Activated naive CD8-positive, alpha-beta T cell treated with anti-CD3 and anti-CD28 coated beads, Interleukin-2, amount 10 ng/mL, durations not matched to agents 7 days and 5 days (primary cell): Measurements from ENCODE around the gene C5orf34. TPM values are rescaled to one million over a fixed set of nuclear protein-coding genes. Genes with fewer than 3 reads are reported as not detected.
"Not testable (repeated sequence)": the region's sequence is repeated elsewhere in the genome, so short reads cannot be mapped to it uniquely, and the experiment has no call there.

Source experiments
- ATAC-seq: fragments of 150-1000 bp; cut with Tn5 transposase; one replicate; pipeline ENCODE4 v1.10.0; 2021; ENCODE audit warnings: low read depth, moderate library complexity
- POLR2A ChIA-PET: fragments of 350-600 bp; sonication (Branson Sonifier 250); formaldehyde crosslinking; loops from one replicate; lab custom pipeline; 2021; ENCODE audit warnings: antibody characterized with exemption; lab: Charles Lee
- DNase-seq: peaks from one replicate; pipeline ENCODE4 v3.0.0; 2021
- H3K27ac Mint-ChIP-seq: one replicate; pipeline ENCODE4 v1.8.0; 2022; ENCODE audit warnings: mild to moderate bottlenecking, mixed read lengths
- H3K27me3 Mint-ChIP-seq: one replicate; pipeline ENCODE4 v1.8.0; 2022; ENCODE audit warnings: mild to moderate bottlenecking, moderate library complexity, mixed read lengths
- H3K36me3 Mint-ChIP-seq: one replicate; pipeline ENCODE4 v1.8.0; 2021; ENCODE audit warnings: mild to moderate bottlenecking, mixed read lengths
- H3K4me1 Mint-ChIP-seq: one replicate; pipeline ENCODE4 v1.8.0; 2021; ENCODE audit warnings: mixed read lengths
- H3K4me3 Mint-ChIP-seq: one replicate; pipeline ENCODE4 v1.8.0; 2022; ENCODE audit warnings: mild to moderate bottlenecking, moderate library complexity, mixed read lengths
- H3K9me3 Mint-ChIP-seq: one replicate; pipeline ENCODE4 v1.8.0; 2021; ENCODE audit warnings: mixed read lengths
- total RNA-seq, 2 experiments: library from RNA; stranded (reverse); gene quantifications; one replicate each; pipeline ENCODE4 v1.2.3, GENCODE V29; 2021

The C5orf34 gene
- total RNA-seq, 2 experiments from 2014 or later = 9.3 to 9.8 TPM

GRCh38 chr5:43498581-43498980 is 16.4 kb downstream of the C5orf34 start:
- POLR2A ChIA-PET = interaction anchor here (0.5 to 2.7 kb wide), 2 partner anchors 14 to 303 kb away, joined by 5 to 10 read pairs; partner anchors contain the start of gene TMEM267
- Mint-ChIP-seq H3K27me3 (no peaks in the 10 kb centered on the region), H3K36me3 (peaks cover 23% of the 10 kb centered on the region), H3K27ac (no peak overlapping the region), H3K4me1 (peaks cover 6% of the 10 kb centered on the region), H3K4me3 (no peak overlapping the region), H3K9me3 (no peaks in the 10 kb centered on the region)
- DNase-seq (no peak), ATAC-seq (no peak)

GRCh38 chr5:43497311-43498104 is 17.4 kb downstream of the C5orf34 start:
- H3K36me3 Mint-ChIP-seq = peaks cover 16% of the 10 kb centered on the region
- H3K27me3 Mint-ChIP-seq = no peaks in the 10 kb centered on the region
- H3K4me1 Mint-ChIP-seq = peaks cover 6% of the 10 kb centered on the region
- H3K27ac Mint-ChIP-seq = no peak overlapping the region
- no peak overlapping the region for H3K4me3 Mint-ChIP-seq
- DNase-seq (no peak), ATAC-seq (no peak)
- POLR2A ChIA-PET = interaction anchor here (2.7 kb wide), 1 partner anchor 13 kb away, joined by 10 read pairs; the partner anchor contains the start of gene TMEM267
- no peaks in the 10 kb centered on the region for H3K9me3 Mint-ChIP-seq

GRCh38 chr5:43491326-43491725 is 23.6 kb downstream of the C5orf34 start:
- POLR2A ChIA-PET = interaction anchor here (0.7 kb wide), 1 partner anchor 22 kb away, joined by 4 read pairs; no protein-coding TSS in a partner anchor
- Mint-ChIP-seq H3K27ac (no peak overlapping the region), H3K27me3 (no peaks in the 10 kb centered on the region), H3K36me3 (peaks cover 8% of the 10 kb centered on the region), H3K4me3 (no peak overlapping the region), H3K4me1 (peaks cover 4% of the 10 kb centered on the region), H3K9me3 (no peaks in the 10 kb centered on the region)
- no peak for DNase-seq
- ATAC-seq = no peak

- Mint-ChIP-seq H3K27ac (peak overlapping the region; percentile 100), H3K36me3 (peaks cover 12% of the 10 kb centered on the region), H3K27me3 (no peaks in the 10 kb centered on the region), H3K4me1 (peaks cover 33% of the 10 kb centered on the region), H3K9me3 (no peaks in the 10 kb centered on the region), H3K4me3 (no peak overlapping the region)
- no peak for ATAC-seq
- POLR2A ChIA-PET = interaction anchor here (1.0 to 4.4 kb wide), 5 partner anchors 28 to 535 kb away, joined by 3 to 67 read pairs (median 56); partner anchors contain the start of genes C5orf34, NNT and ZNF131
- no peak for DNase-seq
Measured at GRCh38 chr5:43486353-43486752, 28.6 kb downstream of the C5orf34 start.

- H3K4me1 Mint-ChIP-seq = peaks cover 33% of the 10 kb centered on the region
- no peak for ATAC-seq
Measured at GRCh38 chr5:43485406-43485805, 29.5 kb downstream of the C5orf34 start.

GRCh38 chr5:43484106-43484849 is 30.7 kb downstream of the C5orf34 start:
- peak overlapping the region; percentile 98 for H3K4me3 Mint-ChIP-seq
- no peaks in the 10 kb centered on the region for H3K9me3 Mint-ChIP-seq
- DNase-seq (peak; percentile 86), ATAC-seq (peak; percentile 62)
- peaks cover 14% of the 10 kb centered on the region for H3K36me3 Mint-ChIP-seq
- peak overlapping the region; percentile 100 for H3K27ac Mint-ChIP-seq
- no peaks in the 10 kb centered on the region for H3K27me3 Mint-ChIP-seq
- peaks cover 34% of the 10 kb centered on the region for H3K4me1 Mint-ChIP-seq
- POLR2A ChIA-PET = interaction anchor here (0.5 to 4.4 kb wide), 42 partner anchors 8 to 1580 kb away, joined by 3 to 67 read pairs (median 6); partner anchors contain the start of genes ANXA2R, C5orf34, HMGCS1 and NNT

More at GRCh38 chr5:43485406-43485805, 29.5 kb downstream of the C5orf34 start:
- H3K9me3 Mint-ChIP-seq = no peaks in the 10 kb centered on the region
- POLR2A ChIA-PET = interaction anchor here (0.7 to 4.4 kb wide), 14 partner anchors 29 to 535 kb away, joined by 3 to 67 read pairs (median 10); partner anchors contain the start of genes C5orf34, NNT and ZNF131
- peak overlapping the region; percentile 100 for H3K27ac Mint-ChIP-seq
- peaks cover 15% of the 10 kb centered on the region for H3K36me3 Mint-ChIP-seq
- H3K4me3 Mint-ChIP-seq = peak overlapping the region; percentile 18
- DNase-seq = no peak
- no peaks in the 10 kb centered on the region for H3K27me3 Mint-ChIP-seq

GRCh38 chr5:43483298-43484105 is 31.4 kb downstream of the C5orf34 start, which contains the start of gene TMEM267:
TMEM267 (minus strand) TSS chr5:43483865; CDS start chr5:43453969, 29,896 bp downstream.
- peak within 1 kb of the TSS; percentile 100 for H3K27ac Mint-ChIP-seq
- H3K4me1 Mint-ChIP-seq = peaks cover 34% of the 10 kb centered on the region
- DNase-seq (peak; percentile 84), ATAC-seq (peak; percentile 82)
- POLR2A ChIA-PET = interaction anchor here (0.6 to 4.4 kb wide), 42 partner anchors 9 to 1579 kb away, joined by 3 to 67 read pairs (median 5); partner anchors contain the start of genes ANXA2R, C5orf34, HMGCS1 and NNT
- H3K4me3 Mint-ChIP-seq = peak within 1 kb of the TSS; percentile 98
- H3K27me3 Mint-ChIP-seq = no peaks in the 10 kb centered on the region
- H3K36me3 Mint-ChIP-seq = peaks cover 14% of the 10 kb centered on the region
- H3K9me3 Mint-ChIP-seq = no peaks in the 10 kb centered on the region

GRCh38 chr5:43482490-43483297 is 32.3 kb downstream of the C5orf34 start:
- H3K9me3 Mint-ChIP-seq = no peaks in the 10 kb centered on the region
- peaks cover 12% of the 10 kb centered on the region for H3K36me3 Mint-ChIP-seq
- ATAC-seq (no peak), DNase-seq (no peak)
- POLR2A ChIA-PET = interaction anchor here (0.6 to 4.4 kb wide), 5 partner anchors 32 to 464 kb away, joined by 3 to 67 read pairs (median 34); partner anchors contain the start of genes C5orf34, HMGCS1 and ZNF131
- H3K27ac Mint-ChIP-seq = peak overlapping the region; percentile 100
- H3K27me3 Mint-ChIP-seq = no peaks in the 10 kb centered on the region
- H3K4me1 Mint-ChIP-seq = peaks cover 35% of the 10 kb centered on the region
- H3K4me3 Mint-ChIP-seq = peak overlapping the region; percentile 98

GRCh38 chr5:43469671-43470391 is 45.1 kb downstream of the C5orf34 start:
- Mint-ChIP-seq H3K9me3 (peaks cover 26% of the 10 kb centered on the region), H3K4me3 (no peak overlapping the region), H3K27ac (no peak overlapping the region), H3K4me1 (peaks cover 8% of the 10 kb centered on the region), H3K36me3 (peaks cover 92% of the 10 kb centered on the region), H3K27me3 (no peaks in the 10 kb centered on the region)
- DNase-seq (no peak), ATAC-seq (no peak)
- POLR2A ChIA-PET = interaction anchor here (1.5 kb wide), 1 partner anchor 14 kb away, joined by 5 read pairs; the partner anchor contains the start of gene TMEM267

- POLR2A ChIA-PET = no interaction called here
- Mint-ChIP-seq H3K4me1 (peaks cover 3% of the 10 kb centered on the region), H3K27ac (no peak overlapping the region), H3K4me3 (no peak overlapping the region), H3K9me3 (peaks cover 19% of the 10 kb centered on the region), H3K36me3 (peaks cover 86% of the 10 kb centered on the region), H3K27me3 (no peaks in the 10 kb centered on the region)
- no peak for ATAC-seq
- no peak for DNase-seq
Measured at GRCh38 chr5:43467100-43467499, 47.8 kb downstream of the C5orf34 start.

GRCh38 chr5:43465455-43465854 is 49.5 kb downstream of the C5orf34 start:
- H3K36me3 Mint-ChIP-seq = peaks cover 85% of the 10 kb centered on the region
- ATAC-seq, H3K4me1 Mint-ChIP-seq, POLR2A ChIA-PET, H3K27me3 Mint-ChIP-seq, DNase-seq, H3K4me3 Mint-ChIP-seq, H3K27ac Mint-ChIP-seq: not testable (repeated sequence)
- peaks cover 15% of the 10 kb centered on the region for H3K9me3 Mint-ChIP-seq
